ENCODE measurements around the gene TJAP1. TPM values are rescaled to one million over a fixed set of nuclear protein-coding genes. Genes with fewer than 3 reads are reported as not detected.
"Not testable (repeated sequence)": the region's sequence is repeated elsewhere in the genome, so short reads cannot be mapped to it uniquely, and the experiment has no call there.

Gene TJAP1
- total and polyA plus RNA-seq, 4 donors, result 6.3 to 38.7 (median 33.1) TPM

DNA sequence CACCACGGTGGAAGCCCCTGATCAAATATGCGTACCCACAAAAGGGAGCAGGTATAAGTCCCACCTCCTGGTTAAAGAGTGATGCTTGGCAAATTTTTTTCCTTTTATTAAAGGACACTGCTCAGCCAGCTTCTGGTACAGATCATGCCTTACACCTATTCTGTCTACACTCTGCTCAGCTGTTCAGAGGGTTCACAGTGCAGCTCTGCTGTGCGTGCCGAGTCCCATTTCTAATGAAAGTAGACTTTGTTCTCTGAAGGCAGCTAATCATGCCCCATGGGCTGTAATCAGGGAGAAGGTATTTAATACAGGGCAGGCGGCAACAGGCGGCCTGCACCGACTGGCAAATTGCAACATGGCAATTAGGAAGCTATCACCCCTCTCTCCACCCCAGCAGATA lies 16.5 kb downstream of the TJAP1 start:
- Histone ChIP-seq H3K36me3 (ENCODE audit: control insufficient read depth in 1 of 2, insufficient read depth in 2 of 2, low read length in 1 of 2) (no peaks in the 10 kb centered on the region), H3K9me3 (ENCODE audit: control insufficient read depth, low read length) (no peaks in the 10 kb centered on the region), H3K27me3 (ENCODE audit: control insufficient read depth in 1 of 2, insufficient read depth in 2 of 2, low read length in 1 of 2) (no peaks in the 10 kb centered on the region), H3K27ac (ENCODE audit: low read depth in 1 of 2, low read length in 2 of 2) (no peak overlapping the region), H3K4me3 (ENCODE audit: low read length in 2 of 2) (no peak overlapping the region), H3K4me1 (ENCODE audit: control insufficient read depth in 1 of 2, insufficient read depth in 2 of 2, low read length in 2 of 2) (no peaks in the 10 kb centered on the region)
- ATAC-seq (ENCODE audit: low FRiP score), result no peak
- DNase-seq, result no peak
- intact Hi-C loops (cut with DNase I), result loop anchor here in 1 of 2 donors (2.0 kb wide), 1 partner anchor 15 kb away; no protein-coding TSS in a partner anchor
- 95% methylated on average over 7 of the region's 7 CpGs for WGBS, 2 donors

DNA sequence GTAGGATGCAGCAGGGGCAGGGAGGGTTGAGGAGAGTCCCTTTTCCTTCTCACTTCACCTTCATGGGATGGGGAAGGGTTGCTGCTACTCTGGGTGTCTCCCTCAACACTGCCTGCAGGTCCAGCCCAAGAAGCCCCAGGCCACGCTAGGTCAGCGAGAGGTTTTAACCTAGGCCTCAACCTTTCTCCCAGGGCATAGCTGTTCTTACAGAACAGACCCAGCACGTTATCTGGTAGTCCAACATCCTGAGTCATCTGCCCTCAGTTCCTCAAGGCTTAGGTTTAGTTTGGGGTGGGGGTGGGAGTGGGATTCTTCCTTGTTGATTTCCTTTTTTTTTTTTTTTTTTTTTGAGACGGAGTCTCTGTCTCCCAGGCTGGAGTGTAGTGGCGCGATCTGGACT lies 17.0 kb downstream of the TJAP1 start:
- H3K9me3 ChIP-seq (ENCODE audit: control insufficient read depth, low read length), result no peaks in the 10 kb centered on the region
- no peaks in the 10 kb centered on the region for H3K36me3 ChIP-seq (ENCODE audit: control insufficient read depth in 1 of 2, insufficient read depth in 2 of 2, low read length in 1 of 2)
- H3K4me3 ChIP-seq (ENCODE audit: low read length in 2 of 2), result no peak overlapping the region
- ATAC-seq (ENCODE audit: low FRiP score) (no peak), DNase-seq (no peak)
- H3K27ac ChIP-seq (ENCODE audit: low read depth in 1 of 2, low read length in 2 of 2), result no peak overlapping the region
- no peaks in the 10 kb centered on the region for H3K4me1 ChIP-seq (ENCODE audit: control insufficient read depth in 1 of 2, insufficient read depth in 2 of 2, low read length in 2 of 2)
- intact Hi-C loops (cut with DNase I), result no loop called here
- 95 to 97% methylated on average over 5 to 6 of the region's 6 CpGs for WGBS, 2 donors
- H3K27me3 ChIP-seq (ENCODE audit: control insufficient read depth in 1 of 2, insufficient read depth in 2 of 2, low read length in 1 of 2), result no peaks in the 10 kb centered on the region

DNA sequence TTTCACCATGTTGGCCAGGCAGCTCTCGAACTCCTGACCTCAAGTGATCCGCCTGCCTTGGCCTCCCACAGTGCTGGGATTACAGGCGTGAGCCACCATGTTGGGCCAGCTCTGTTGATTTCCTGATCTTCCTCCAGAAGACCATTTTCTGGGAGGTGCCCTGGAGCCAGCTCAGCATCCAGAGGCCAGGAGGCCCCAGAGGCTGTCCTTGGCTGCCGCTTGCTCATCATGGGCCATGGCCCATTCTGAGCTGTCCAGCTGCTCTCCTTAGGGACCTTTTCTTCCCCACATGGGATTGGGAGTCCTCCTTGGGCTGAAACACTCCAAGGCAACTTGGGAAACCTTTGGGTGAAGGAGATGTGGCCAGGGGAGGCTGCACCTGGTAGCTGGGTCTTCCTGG lies 17.4 kb downstream of the TJAP1 start:
- intact Hi-C loops (cut with DNase I), result no loop called here

DNA sequence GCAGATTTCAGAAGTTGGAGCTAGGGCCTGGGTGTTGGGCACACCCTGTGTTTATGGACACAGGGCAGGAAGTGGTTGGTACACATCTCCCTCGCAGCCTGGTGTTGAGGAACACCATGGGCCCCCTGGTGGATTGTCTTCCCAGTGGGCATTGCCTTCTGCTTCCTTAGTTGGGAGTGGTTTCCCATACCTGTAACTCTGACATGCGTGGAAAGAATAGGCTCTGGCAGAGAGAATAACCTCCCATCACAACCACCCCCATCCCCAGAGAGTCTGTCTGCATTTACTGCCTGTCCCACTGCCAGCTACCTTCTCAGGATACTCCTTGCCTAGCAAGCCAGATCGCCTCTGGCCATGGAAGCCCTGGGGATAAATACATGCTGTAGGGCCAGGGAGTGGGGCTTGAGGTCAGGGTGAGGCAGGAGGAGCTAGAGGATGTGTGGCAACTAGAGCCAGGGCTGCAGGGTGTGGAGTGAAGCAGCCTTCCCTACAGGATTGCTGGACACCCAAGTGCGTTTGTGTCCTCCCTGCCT lies 18.1 kb downstream of the TJAP1 start:
- H3K4me1 ChIP-seq (ENCODE audit: control insufficient read depth in 1 of 2, insufficient read depth in 2 of 2, low read length in 2 of 2), result no peaks in the 10 kb centered on the region

More for the DNA sequence above, 17.4 kb downstream of the TJAP1 start:
- no peak for DNase-seq
- Histone ChIP-seq H3K36me3 (ENCODE audit: control insufficient read depth in 1 of 2, insufficient read depth in 2 of 2, low read length in 1 of 2) (no peaks in the 10 kb centered on the region), H3K9me3 (ENCODE audit: control insufficient read depth, low read length) (no peaks in the 10 kb centered on the region), H3K27me3 (ENCODE audit: control insufficient read depth in 1 of 2, insufficient read depth in 2 of 2, low read length in 1 of 2) (no peaks in the 10 kb centered on the region), H3K4me1 (ENCODE audit: control insufficient read depth in 1 of 2, insufficient read depth in 2 of 2, low read length in 2 of 2) (no peaks in the 10 kb centered on the region), H3K27ac (ENCODE audit: low read depth in 1 of 2, low read length in 2 of 2) (no peak overlapping the region), H3K4me3 (ENCODE audit: low read length in 2 of 2) (no peak overlapping the region)
- 98 to 100% methylated on average over 4 of the region's 4 CpGs for WGBS, 2 donors
- ATAC-seq (ENCODE audit: low FRiP score), result no peak

DNA sequence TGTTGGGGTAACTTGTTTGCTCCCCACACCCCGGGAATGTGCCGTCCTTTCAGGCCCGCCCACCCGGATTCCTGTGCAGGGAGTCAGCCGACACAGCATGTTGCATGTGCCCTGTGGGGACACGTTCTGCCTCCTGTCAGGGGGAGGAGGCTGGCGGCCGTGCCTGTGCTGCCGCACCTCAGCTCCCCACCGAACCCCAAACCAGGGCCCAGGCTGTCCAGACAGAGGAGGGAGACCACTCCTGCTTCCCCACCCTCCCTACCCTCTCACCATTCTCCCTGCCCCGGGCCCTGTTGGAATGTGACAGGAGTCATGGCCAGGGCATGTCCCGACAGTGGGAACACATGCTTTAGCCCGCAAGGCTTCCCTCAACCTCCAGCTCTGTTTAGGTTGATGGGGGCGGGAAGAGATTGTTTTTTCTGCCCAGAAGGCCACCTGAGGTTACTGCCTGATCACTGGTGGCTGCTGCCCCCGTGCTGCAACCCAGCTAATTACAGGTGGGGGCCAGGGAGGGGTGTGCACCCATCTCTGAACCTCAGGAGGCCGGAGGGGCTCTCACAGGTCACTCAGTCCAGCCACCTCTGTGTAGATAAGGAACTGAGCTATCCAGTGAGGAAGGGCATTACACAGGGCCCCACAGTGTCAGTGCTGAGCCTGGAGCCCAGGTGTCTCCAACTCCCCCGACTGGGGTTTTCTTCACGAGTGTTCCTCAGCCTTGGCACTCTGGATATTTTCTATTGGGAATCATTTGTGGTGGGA lies 19.2 kb downstream of the TJAP1 start:
- 15 to 19% methylated on average over 14 to 18 of the region's 18 CpGs for WGBS, 2 donors
- intact Hi-C loops (cut with DNase I), result loop anchor here in 1 of 2 donors (2.0 kb wide), 1 partner anchor 42 kb away; the partner anchor contains the start of gene DLK2
- Histone ChIP-seq H3K27ac (ENCODE audit: low read depth in 1 of 2, low read length in 2 of 2) (no peak overlapping the region), H3K27me3 (ENCODE audit: control insufficient read depth in 1 of 2, insufficient read depth in 2 of 2, low read length in 1 of 2) (no peaks in the 10 kb centered on the region), H3K9me3 (ENCODE audit: control insufficient read depth, low read length) (no peaks in the 10 kb centered on the region), H3K4me1 (ENCODE audit: control insufficient read depth in 1 of 2, insufficient read depth in 2 of 2, low read length in 2 of 2) (no peaks in the 10 kb centered on the region), H3K4me3 (ENCODE audit: low read length in 2 of 2) (no peak overlapping the region), H3K36me3 (ENCODE audit: control insufficient read depth in 1 of 2, insufficient read depth in 2 of 2, low read length in 1 of 2) (no peaks in the 10 kb centered on the region)
- DNase-seq, result peak; percentile 64 to 84
- ATAC-seq (ENCODE audit: low FRiP score), result peak; percentile 23

More for the DNA sequence above, 18.1 kb downstream of the TJAP1 start:
- intact Hi-C loops (cut with DNase I), result no loop called here
- no peaks in the 10 kb centered on the region for H3K9me3 ChIP-seq (ENCODE audit: control insufficient read depth, low read length)
- no peaks in the 10 kb centered on the region for H3K36me3 ChIP-seq (ENCODE audit: control insufficient read depth in 1 of 2, insufficient read depth in 2 of 2, low read length in 1 of 2)
- H3K27me3 ChIP-seq (ENCODE audit: control insufficient read depth in 1 of 2, insufficient read depth in 2 of 2, low read length in 1 of 2), result no peaks in the 10 kb centered on the region
- no peak overlapping the region for H3K27ac ChIP-seq (ENCODE audit: low read depth in 1 of 2, low read length in 2 of 2)
- H3K4me3 ChIP-seq (ENCODE audit: low read length in 2 of 2), result no peak overlapping the region
- 86 to 88% methylated on average over 4 of the region's 4 CpGs for WGBS, 2 donors
- DNase-seq (no peak), ATAC-seq (ENCODE audit: low FRiP score) (no peak)

DNA sequence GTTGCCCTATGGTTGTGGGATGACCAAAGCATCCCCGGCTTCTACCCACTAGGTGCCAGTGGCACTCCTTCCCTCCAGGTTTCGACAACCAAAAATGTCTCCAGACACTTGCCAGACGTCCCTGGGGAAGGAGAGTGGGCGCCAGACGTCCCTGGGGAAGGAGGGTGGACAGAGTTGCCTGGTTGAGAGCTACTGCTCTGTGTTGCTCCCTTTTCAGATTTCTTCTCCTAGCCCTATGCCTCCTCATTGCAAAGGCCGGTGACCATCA lies 19.7 kb downstream of the TJAP1 start:
- no peak overlapping the region for H3K27ac ChIP-seq (ENCODE audit: low read depth in 1 of 2, low read length in 2 of 2)
- no peaks in the 10 kb centered on the region for H3K27me3 ChIP-seq (ENCODE audit: control insufficient read depth in 1 of 2, insufficient read depth in 2 of 2, low read length in 1 of 2)
- no peak overlapping the region for H3K4me3 ChIP-seq (ENCODE audit: low read length in 2 of 2)
- no peaks in the 10 kb centered on the region for H3K4me1 ChIP-seq (ENCODE audit: control insufficient read depth in 1 of 2, insufficient read depth in 2 of 2, low read length in 2 of 2)
- ATAC-seq (ENCODE audit: low FRiP score) (no peak), DNase-seq (no peak)
- intact Hi-C loops (cut with DNase I), result loop anchor here in 1 of 2 donors (2.0 kb wide), 1 partner anchor 42 kb away; the partner anchor contains the start of gene DLK2
- WGBS, 2 donors, result 29 to 37% methylated on average over 6 of the region's 6 CpGs
- no peaks in the 10 kb centered on the region for H3K9me3 ChIP-seq (ENCODE audit: control insufficient read depth, low read length)
- H3K36me3 ChIP-seq (ENCODE audit: control insufficient read depth in 1 of 2, insufficient read depth in 2 of 2, low read length in 1 of 2), result no peaks in the 10 kb centered on the region

DNA sequence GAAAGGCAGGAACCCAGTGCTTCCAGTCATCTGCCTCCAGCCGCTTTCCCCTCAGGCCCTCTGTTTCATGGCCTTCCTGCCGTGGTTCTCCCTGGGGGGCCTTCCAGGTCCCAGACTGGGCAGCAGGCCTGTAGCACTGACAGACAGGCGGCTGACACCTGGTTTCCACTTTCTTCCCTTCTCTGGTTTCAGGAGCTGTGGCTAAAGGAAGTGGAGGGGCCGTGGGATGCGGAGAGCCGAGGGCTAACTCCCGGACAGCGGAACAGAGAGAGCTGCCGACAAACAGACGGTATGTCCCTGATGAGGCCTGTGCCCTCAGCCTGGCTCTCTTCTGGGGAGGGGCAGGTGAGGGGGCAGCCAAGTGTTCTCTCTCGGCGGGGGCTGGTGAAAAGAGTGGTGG lies 20.3 kb downstream of the TJAP1 start:
- intact Hi-C loops (cut with DNase I), result loop anchor here in 1 of 2 donors (2.0 kb wide), 1 partner anchor 43 kb away; the partner anchor contains the start of gene DLK2
- 91 to 93% methylated on average over 12 of the region's 12 CpGs for WGBS, 2 donors
- H3K36me3 ChIP-seq (ENCODE audit: control insufficient read depth in 1 of 2, insufficient read depth in 2 of 2, low read length in 1 of 2), result peaks cover 0 to 3% of the 10 kb centered on the region in 2 donors
- H3K27me3 ChIP-seq (ENCODE audit: control insufficient read depth in 1 of 2, insufficient read depth in 2 of 2, low read length in 1 of 2), result no peaks in the 10 kb centered on the region
- H3K4me1 ChIP-seq (ENCODE audit: control insufficient read depth in 1 of 2, insufficient read depth in 2 of 2, low read length in 2 of 2), result no peaks in the 10 kb centered on the region
- ATAC-seq (ENCODE audit: low FRiP score) (no peak), DNase-seq (no peak)
- H3K4me3 ChIP-seq (ENCODE audit: low read length in 2 of 2), result no peak overlapping the region
- H3K27ac ChIP-seq (ENCODE audit: low read depth in 1 of 2, low read length in 2 of 2), result no peak overlapping the region
- no peaks in the 10 kb centered on the region for H3K9me3 ChIP-seq (ENCODE audit: control insufficient read depth, low read length)

DNA sequence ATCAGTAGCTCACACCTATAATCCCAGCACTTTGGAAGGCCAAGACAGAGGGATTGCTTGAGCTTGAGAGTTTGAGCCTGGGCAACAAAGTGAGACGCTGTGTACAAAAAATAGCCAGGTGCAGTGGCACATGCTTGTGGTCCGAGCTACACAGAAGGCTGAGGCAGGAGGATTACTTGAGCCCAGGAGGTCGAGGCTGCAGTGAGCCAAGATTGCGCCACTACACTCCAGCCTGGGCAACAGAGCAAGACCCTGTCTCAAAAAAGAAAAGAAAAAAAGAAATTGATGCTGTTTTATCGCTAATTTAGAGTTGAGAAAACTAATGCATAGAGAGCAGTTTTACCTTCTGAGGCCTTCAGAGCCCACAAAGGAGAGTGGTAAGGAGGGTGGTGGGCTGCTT lies 20.9 kb downstream of the TJAP1 start:
- H3K4me1 ChIP-seq (ENCODE audit: control insufficient read depth in 1 of 2, insufficient read depth in 2 of 2, low read length in 2 of 2); H3K27ac ChIP-seq (ENCODE audit: low read depth in 1 of 2, low read length in 2 of 2); DNase-seq; intact Hi-C loops (cut with DNase I); H3K4me3 ChIP-seq (ENCODE audit: low read length in 2 of 2); H3K27me3 ChIP-seq (ENCODE audit: control insufficient read depth in 1 of 2, insufficient read depth in 2 of 2, low read length in 1 of 2); H3K9me3 ChIP-seq (ENCODE audit: control insufficient read depth, low read length); ATAC-seq (ENCODE audit: low FRiP score); H3K36me3 ChIP-seq (ENCODE audit: control insufficient read depth in 1 of 2, insufficient read depth in 2 of 2, low read length in 1 of 2): not testable (repeated sequence)
- 90 to 94% methylated on average over 5 of the region's 5 CpGs for WGBS, 2 donors
